Sigmoid colon (tissue), 3 donors: ENCODE measurements around the gene UBE2QL1.

Experiments
- POLR2A ChIP-seq, 2 donors: fragments of 450-650 bp; IDR thresholded peaks; one replicate each; pipeline ENCODE4 v1.6.1; 2016; ENCODE audit warnings: antibody characterized with exemption in 2 of 2, mild to moderate bottlenecking in 2 of 2, moderate library complexity in 2 of 2
- TF ChIP-seq, protein P1 (sequence below), 4 experiments: fragments of 450-650 bp in 3 of 4; fragments of 200-600 bp in 1 of 4; IDR thresholded peaks; one replicate each; pipeline ENCODE4 v1.5.1; 2016 to 2019; ENCODE audit warnings: antibody characterized with exemption in 4 of 4, mild to moderate bottlenecking in 3 of 4, moderate library complexity in 2 of 4

DNA sequence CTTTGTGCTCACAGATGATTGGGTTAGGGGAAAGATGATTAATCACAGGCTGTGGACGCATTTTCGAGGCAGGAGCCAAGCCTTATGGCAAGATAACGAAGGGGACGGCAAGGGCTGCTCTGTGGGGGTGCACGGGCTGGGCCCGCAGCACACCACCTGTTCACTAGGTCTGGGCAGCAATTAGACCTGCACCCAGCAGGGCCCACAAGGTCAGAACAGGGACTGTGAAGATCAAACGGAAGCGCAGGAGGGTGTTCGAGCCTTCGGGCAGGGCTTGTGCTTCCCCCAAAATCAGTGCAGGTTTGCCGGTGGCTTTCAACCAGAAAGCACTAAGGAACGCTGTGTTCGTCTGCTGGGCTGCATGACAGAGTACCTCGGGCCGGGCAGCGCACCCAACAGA, 73.7 kb downstream of the UBE2QL1 start:
- TF ChIP-seq, protein P1, sequence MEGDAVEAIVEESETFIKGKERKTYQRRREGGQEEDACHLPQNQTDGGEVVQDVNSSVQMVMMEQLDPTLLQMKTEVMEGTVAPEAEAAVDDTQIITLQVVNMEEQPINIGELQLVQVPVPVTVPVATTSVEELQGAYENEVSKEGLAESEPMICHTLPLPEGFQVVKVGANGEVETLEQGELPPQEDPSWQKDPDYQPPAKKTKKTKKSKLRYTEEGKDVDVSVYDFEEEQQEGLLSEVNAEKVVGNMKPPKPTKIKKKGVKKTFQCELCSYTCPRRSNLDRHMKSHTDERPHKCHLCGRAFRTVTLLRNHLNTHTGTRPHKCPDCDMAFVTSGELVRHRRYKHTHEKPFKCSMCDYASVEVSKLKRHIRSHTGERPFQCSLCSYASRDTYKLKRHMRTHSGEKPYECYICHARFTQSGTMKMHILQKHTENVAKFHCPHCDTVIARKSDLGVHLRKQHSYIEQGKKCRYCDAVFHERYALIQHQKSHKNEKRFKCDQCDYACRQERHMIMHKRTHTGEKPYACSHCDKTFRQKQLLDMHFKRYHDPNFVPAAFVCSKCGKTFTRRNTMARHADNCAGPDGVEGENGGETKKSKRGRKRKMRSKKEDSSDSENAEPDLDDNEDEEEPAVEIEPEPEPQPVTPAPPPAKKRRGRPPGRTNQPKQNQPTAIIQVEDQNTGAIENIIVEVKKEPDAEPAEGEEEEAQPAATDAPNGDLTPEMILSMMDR (IDR thresholded peaks at IDR 0.05), result no peak
- no peak for TF ChIP-seq POLR2A (IDR thresholded peaks at IDR 0.05)
